HepG2 (cell line): ENCODE data around the gene ZC3H18. TPM values are rescaled to one million over a fixed set of nuclear protein-coding genes. Genes with fewer than 3 reads are reported as not detected.

ENCODE experiments used
- GTF2F1 ChIP-seq: fragments of 150-350 bp; IDR thresholded peaks from 2 replicates; pipeline ENCODE4 v1.6.1; 2014; ENCODE audit warnings: low read length
- HMGXB4 ChIP-seq, 2 experiments: sonication (generic) in 1 of 2; formaldehyde crosslinking in 1 of 2; IDR thresholded peaks; 2 replicates each; pipeline versions ENCODE4 v1.4.0 to v1.6.1; 2018 to 2020; ENCODE audit warnings: missing genetic modification reagents in 2 of 2, borderline replicate concordance in 1 of 2, low read depth in 1 of 2, mild to moderate bottlenecking in 1 of 2, missing biosample characterization in 1 of 2
- KLF9 ChIP-seq: IDR thresholded peaks from 2 replicates; pipeline ENCODE4 v1.6.1; 2016; ENCODE audit warnings: low read depth
- MBD4 ChIP-seq: IDR thresholded peaks from 2 replicates; pipeline ENCODE4 v1.6.1; 2012; ENCODE audit warnings: low read length, inconsistent platforms, borderline replicate concordance
- NCOA5 ChIP-seq: sonication (generic); formaldehyde crosslinking; IDR thresholded peaks from 2 replicates; pipeline ENCODE4 v1.4.0; 2020; ENCODE audit warnings: missing genetic modification reagents
- POLR2G ChIP-seq: fragments of 200-400 bp; formaldehyde crosslinking; IDR thresholded peaks from 2 replicates; pipeline ENCODE4 v1.6.1; 2018; ENCODE audit warnings: mild to moderate bottlenecking, low read depth, low read length, moderate library complexity
- THAP8 ChIP-seq: sonication (generic); formaldehyde crosslinking; IDR thresholded peaks from 2 replicates; pipeline ENCODE4 v1.5.1; 2020; ENCODE audit warnings: missing genetic modification reagents, mild to moderate bottlenecking, borderline replicate concordance
- TOE1 ChIP-seq: sonication (generic); formaldehyde crosslinking; IDR thresholded peaks from 2 replicates; pipeline ENCODE4 v1.4.0; 2020; ENCODE audit warnings: mild to moderate bottlenecking, missing genetic modification reagents
- YY1 ChIP-seq: IDR thresholded peaks from 2 replicates; pipeline ENCODE4 v1.6.1; 2011; ENCODE audit warnings: low read length, low read depth, moderate library complexity, mild to moderate bottlenecking; ENCODE audit not compliant: insufficient read depth, insufficient replicate concordance
- ZNF292 ChIP-seq: sonication (generic); formaldehyde crosslinking; IDR thresholded peaks from 2 replicates; pipeline ENCODE4 v1.8.1; 2022; ENCODE audit warnings: mild to moderate bottlenecking, low read depth, missing genetic modification reagents, borderline replicate concordance
- ZNF441 ChIP-seq: sonication (generic); formaldehyde crosslinking; IDR thresholded peaks from 2 replicates; pipeline ENCODE4 v1.7.0; 2021; ENCODE audit warnings: missing genetic modification reagents, borderline replicate concordance
- polyA plus RNA-seq, 8 experiments: library from polyadenylated mRNA; depleted of rRNA in 3 of 8; stranded (reverse) in 7 of 8; unstranded in 1 of 8; fragments of >200 nt; fragmentation: Illumina TruSeq in 4 of 8; extraction: Trizol in 4 of 8; gene quantifications; 2 replicates each; pipeline versions ENCODE4 v1.2.1 to v1.2.3, GENCODE V29; 2011 to 2016; ENCODE audit warnings: low read depth in 4 of 8, missing spikeins in 1 of 8, mixed read lengths in 1 of 8; ENCODE audit not compliant: insufficient read depth in 1 of 8
- total RNA-seq, 5 experiments: library from RNA; depleted of rRNA; stranded (reverse); fragments of >200 nt; fragmentation: Illumina TruSeq; extraction: Trizol; gene quantifications; 2 replicates each; pipeline ENCODE4 v1.2.3, GENCODE V29; 2016; ENCODE audit warnings: low read depth in 1 of 5
- TF ChIP-seq, protein P1 (sequence below): sonication (generic); formaldehyde crosslinking; IDR thresholded peaks from 2 replicates; pipeline ENCODE4 v1.5.0; 2020; ENCODE audit warnings: missing genetic modification reagents
- TF ChIP-seq, protein P2 (sequence below): sonication (generic); formaldehyde crosslinking; IDR thresholded peaks from 2 replicates; pipeline ENCODE4 v1.5.1; 2020; ENCODE audit warnings: mild to moderate bottlenecking, missing genetic modification reagents, moderate library complexity
- TF ChIP-seq, protein P3 (sequence below): sonication (generic); formaldehyde crosslinking; IDR thresholded peaks from 2 replicates; pipeline ENCODE4 v1.9.0; 2022; ENCODE audit warnings: low read depth, missing genetic modification reagents
- TF ChIP-seq, protein P4 (sequence below): sonication (generic); formaldehyde crosslinking; IDR thresholded peaks from 2 replicates; pipeline ENCODE4 v1.5.0; 2020; ENCODE audit warnings: mild to moderate bottlenecking, missing genetic modification reagents, borderline replicate concordance
- TF ChIP-seq, protein P5 (sequence below): sonication (generic); formaldehyde crosslinking; IDR thresholded peaks from 2 replicates; pipeline ENCODE4 v1.4.0; 2020; ENCODE audit warnings: mild to moderate bottlenecking, missing genetic modification reagents

Gene ZC3H18
- total and polyA plus RNA-seq, 2 of the 13 experiments (the other 11 are each of a cell fraction or from before 2014, with no cell fraction given) = 11.2 to 27.4 TPM

GRCh38 chr16:88681084-88681680 is 111.0 kb downstream of the ZC3H18 start (continued):
- TF ChIP-seq, protein P1, sequence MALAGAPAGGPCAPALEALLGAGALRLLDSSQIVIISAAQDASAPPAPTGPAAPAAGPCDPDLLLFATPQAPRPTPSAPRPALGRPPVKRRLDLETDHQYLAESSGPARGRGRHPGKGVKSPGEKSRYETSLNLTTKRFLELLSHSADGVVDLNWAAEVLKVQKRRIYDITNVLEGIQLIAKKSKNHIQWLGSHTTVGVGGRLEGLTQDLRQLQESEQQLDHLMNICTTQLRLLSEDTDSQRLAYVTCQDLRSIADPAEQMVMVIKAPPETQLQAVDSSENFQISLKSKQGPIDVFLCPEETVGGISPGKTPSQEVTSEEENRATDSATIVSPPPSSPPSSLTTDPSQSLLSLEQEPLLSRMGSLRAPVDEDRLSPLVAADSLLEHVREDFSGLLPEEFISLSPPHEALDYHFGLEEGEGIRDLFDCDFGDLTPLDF (CRISPR knock-in tag) = no peak
- TF ChIP-seq, protein P2, sequence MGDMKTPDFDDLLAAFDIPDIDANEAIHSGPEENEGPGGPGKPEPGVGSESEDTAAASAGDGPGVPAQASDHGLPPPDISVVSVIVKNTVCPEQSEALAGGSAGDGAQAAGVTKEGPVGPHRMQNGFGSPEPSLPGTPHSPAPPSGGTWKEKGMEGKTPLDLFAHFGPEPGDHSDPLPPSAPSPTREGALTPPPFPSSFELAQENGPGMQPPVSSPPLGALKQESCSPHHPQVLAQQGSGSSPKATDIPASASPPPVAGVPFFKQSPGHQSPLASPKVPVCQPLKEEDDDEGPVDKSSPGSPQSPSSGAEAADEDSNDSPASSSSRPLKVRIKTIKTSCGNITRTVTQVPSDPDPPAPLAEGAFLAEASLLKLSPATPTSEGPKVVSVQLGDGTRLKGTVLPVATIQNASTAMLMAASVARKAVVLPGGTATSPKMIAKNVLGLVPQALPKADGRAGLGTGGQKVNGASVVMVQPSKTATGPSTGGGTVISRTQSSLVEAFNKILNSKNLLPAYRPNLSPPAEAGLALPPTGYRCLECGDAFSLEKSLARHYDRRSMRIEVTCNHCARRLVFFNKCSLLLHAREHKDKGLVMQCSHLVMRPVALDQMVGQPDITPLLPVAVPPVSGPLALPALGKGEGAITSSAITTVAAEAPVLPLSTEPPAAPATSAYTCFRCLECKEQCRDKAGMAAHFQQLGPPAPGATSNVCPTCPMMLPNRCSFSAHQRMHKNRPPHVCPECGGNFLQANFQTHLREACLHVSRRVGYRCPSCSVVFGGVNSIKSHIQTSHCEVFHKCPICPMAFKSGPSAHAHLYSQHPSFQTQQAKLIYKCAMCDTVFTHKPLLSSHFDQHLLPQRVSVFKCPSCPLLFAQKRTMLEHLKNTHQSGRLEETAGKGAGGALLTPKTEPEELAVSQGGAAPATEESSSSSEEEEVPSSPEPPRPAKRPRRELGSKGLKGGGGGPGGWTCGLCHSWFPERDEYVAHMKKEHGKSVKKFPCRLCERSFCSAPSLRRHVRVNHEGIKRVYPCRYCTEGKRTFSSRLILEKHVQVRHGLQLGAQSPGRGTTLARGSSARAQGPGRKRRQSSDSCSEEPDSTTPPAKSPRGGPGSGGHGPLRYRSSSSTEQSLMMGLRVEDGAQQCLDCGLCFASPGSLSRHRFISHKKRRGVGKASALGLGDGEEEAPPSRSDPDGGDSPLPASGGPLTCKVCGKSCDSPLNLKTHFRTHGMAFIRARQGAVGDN (CRISPR knock-in tag) = peak; percentile 61
- TF ChIP-seq NCOA5 (CRISPR knock-in tag) = no peak
- TF ChIP-seq POLR2G = no peak
- TF ChIP-seq ZNF292 (CRISPR knock-in tag) = no peak
- no peak for TF ChIP-seq MBD4
- TF ChIP-seq, protein P3, sequence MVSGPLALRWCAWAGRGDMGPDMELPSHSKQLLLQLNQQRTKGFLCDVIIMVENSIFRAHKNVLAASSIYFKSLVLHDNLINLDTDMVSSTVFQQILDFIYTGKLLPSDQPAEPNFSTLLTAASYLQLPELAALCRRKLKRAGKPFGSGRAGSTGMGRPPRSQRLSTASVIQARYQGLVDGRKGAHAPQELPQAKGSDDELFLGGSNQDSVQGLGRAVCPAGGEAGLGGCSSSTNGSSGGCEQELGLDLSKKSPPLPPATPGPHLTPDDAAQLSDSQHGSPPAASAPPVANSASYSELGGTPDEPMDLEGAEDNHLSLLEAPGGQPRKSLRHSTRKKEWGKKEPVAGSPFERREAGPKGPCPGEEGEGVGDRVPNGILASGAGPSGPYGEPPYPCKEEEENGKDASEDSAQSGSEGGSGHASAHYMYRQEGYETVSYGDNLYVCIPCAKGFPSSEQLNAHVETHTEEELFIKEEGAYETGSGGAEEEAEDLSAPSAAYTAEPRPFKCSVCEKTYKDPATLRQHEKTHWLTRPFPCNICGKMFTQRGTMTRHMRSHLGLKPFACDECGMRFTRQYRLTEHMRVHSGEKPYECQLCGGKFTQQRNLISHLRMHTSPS = peak; percentile 44; the same call in 1 of the 2 replicates
- TF ChIP-seq THAP8 = no peak
- TF ChIP-seq, protein P4, sequence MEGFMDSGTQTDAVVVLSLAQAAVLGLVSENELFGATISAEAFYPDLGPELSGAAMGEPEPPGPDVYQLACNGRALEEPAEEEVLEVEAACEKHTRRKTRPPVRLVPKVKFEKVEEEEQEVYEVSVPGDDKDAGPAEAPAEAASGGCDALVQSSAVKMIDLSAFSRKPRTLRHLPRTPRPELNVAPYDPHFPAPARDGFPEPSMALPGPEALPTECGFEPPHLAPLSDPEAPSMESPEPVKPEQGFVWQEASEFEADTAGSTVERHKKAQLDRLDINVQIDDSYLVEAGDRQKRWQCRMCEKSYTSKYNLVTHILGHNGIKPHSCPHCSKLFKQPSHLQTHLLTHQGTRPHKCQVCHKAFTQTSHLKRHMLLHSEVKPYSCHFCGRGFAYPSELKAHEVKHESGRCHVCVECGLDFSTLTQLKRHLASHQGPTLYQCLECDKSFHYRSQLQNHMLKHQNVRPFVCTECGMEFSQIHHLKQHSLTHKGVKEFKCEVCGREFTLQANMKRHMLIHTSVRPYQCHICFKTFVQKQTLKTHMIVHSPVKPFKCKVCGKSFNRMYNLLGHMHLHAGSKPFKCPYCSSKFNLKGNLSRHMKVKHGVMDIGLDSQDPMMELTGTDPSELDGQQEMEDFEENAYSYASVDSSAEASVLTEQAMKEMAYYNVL = 0 out of 2 replicates have a peak, but pooled peaks have one; percentile 21
- peak; percentile 56 to 90 for TF ChIP-seq HMGXB4 (CRISPR knock-in tag; IDR thresholded peaks at IDR 0.05; ENCODE audit: borderline replicate concordance in 1 of 2, low read depth in 1 of 2)
- TF ChIP-seq, protein P5, sequence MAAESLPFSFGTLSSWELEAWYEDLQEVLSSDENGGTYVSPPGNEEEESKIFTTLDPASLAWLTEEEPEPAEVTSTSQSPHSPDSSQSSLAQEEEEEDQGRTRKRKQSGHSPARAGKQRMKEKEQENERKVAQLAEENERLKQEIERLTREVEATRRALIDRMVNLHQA = no peak
- TF ChIP-seq KLF9 (CRISPR knock-in tag) = no peak
- no peak for TF ChIP-seq GTF2F1
- TF ChIP-seq YY1 = peak; percentile 44
- no peak for TF ChIP-seq TOE1 (CRISPR knock-in tag)
- TF ChIP-seq ZNF441 = no peak
